H1 (cell line): ENCODE results near the gene NOS3. TPM values are rescaled to one million over a fixed set of nuclear protein-coding genes. Genes with fewer than 3 reads are reported as not detected.

Experiments used
- CTCF ChIA-PET: fragments of 300-600 bp; sonication (Branson Sonifier 250); formaldehyde crosslinking; loops from one replicate; lab custom pipeline; 2021; ENCODE audit not compliant: partially characterized antibody; lab: Charles Lee
- POLR2A ChIA-PET: fragments of 300-600 bp; sonication (Branson Sonifier 250); formaldehyde crosslinking; loops from one replicate; lab custom pipeline; 2021; ENCODE audit warnings: inconsistent platforms; ENCODE audit not compliant: partially characterized antibody; lab: Charles Lee
- DNase-seq, 2 experiments: peaks; one replicate each; pipeline versions ENCODE4 v3.0.0 to v3.0.0-alpha.2; 2010 to 2022; ENCODE audit warnings: low spot score in 2 of 2, low read depth in 1 of 2, mixed read lengths in 1 of 2
- FAIRE-seq: peaks from 2 replicates; lab custom pipeline; 2011; peaks lifted over from hg19 to GRCh38; lab: Jason Lieb, UNC
- H2AFZ ChIP-seq: 2 replicates; pipeline ENCODE4 v1.8.1; 2012; ENCODE audit warnings: low read length, inconsistent platforms
- H2AK5ac ChIP-seq: 2 replicates; pipeline ENCODE4 v1.6.1; 2013; ENCODE audit warnings: low read depth, low read length
- H2BK120ac ChIP-seq: replicated peaks from 2 replicates; pipeline ENCODE3; 2013; ENCODE audit warnings: low read depth, low read length, inconsistent platforms
- H2BK12ac ChIP-seq: 2 replicates; pipeline ENCODE4 v1.6.1; 2013; ENCODE audit warnings: low read depth, low read length
- H2BK15ac ChIP-seq: 2 replicates; pipeline ENCODE4 v1.6.1; 2013; ENCODE audit warnings: low read length
- H2BK20ac ChIP-seq: 2 replicates; pipeline ENCODE4 v1.6.1; 2013; ENCODE audit warnings: low read length
- H2BK5ac ChIP-seq: 2 replicates; pipeline ENCODE4 v1.6.1; 2013; ENCODE audit warnings: low read depth, low read length
- H3K14ac ChIP-seq: 2 replicates; pipeline ENCODE4 v1.6.1; 2013; ENCODE audit warnings: inconsistent platforms; ENCODE audit not compliant: insufficient read length
- H3K18ac ChIP-seq: 2 replicates; pipeline ENCODE4 v1.6.1; 2013; ENCODE audit warnings: low read length; ENCODE audit errors: extremely low read depth
- H3K23ac ChIP-seq: 2 replicates; pipeline ENCODE4 v1.6.1; 2013; ENCODE audit warnings: inconsistent platforms; ENCODE audit not compliant: insufficient read length
- H3K23me2 ChIP-seq: 2 replicates; pipeline ENCODE4 v1.6.1; 2013; ENCODE audit warnings: low read depth, low read length
- H3K27ac ChIP-seq: 2 replicates; pipeline ENCODE4 v1.6.1; 2011; ENCODE audit warnings: low read depth, low read length, inconsistent platforms
- H3K27me3 ChIP-seq, 4 experiments: replicated peaks in 1 of 4; 1 replicate in 1 of 4; 2 replicates in 3 of 4; pipeline versions ENCODE4 v1.6.1 to v1.8.1; 2011 to 2013; ENCODE audit warnings: low read length in 3 of 4, mild to moderate bottlenecking in 3 of 4, inconsistent platforms in 2 of 4, mixed read lengths in 2 of 4, moderate library complexity in 1 of 4; ENCODE audit not compliant: control insufficient read depth in 3 of 4, insufficient read depth in 3 of 4; ENCODE audit errors: extremely low read depth in 1 of 4
- H3K36me3 ChIP-seq, 4 experiments: 2 replicates each; pipeline versions ENCODE4 v1.6.1 to v1.8.1; 2011 to 2013; ENCODE audit warnings: mild to moderate bottlenecking in 4 of 4, low read length in 3 of 4, moderate library complexity in 2 of 4, control low read depth in 1 of 4, inconsistent platforms in 1 of 4; ENCODE audit not compliant: insufficient read depth in 4 of 4, control insufficient read depth in 2 of 4
- H3K4ac ChIP-seq: replicated peaks from 2 replicates; pipeline ENCODE3; 2013; ENCODE audit warnings: low read length, low read depth, mixed read lengths, inconsistent platforms; ENCODE audit not compliant: insufficient read length
- H3K4me1 ChIP-seq, 4 experiments: replicated peaks in 1 of 4; 1 replicate in 1 of 4; 2 replicates in 3 of 4; pipeline versions ENCODE4 v1.6.1 to v1.8.1; 2011 to 2013; ENCODE audit warnings: low read length in 3 of 4, inconsistent platforms in 2 of 4, mixed read lengths in 1 of 4; ENCODE audit not compliant: insufficient read depth in 4 of 4, control insufficient read depth in 3 of 4
- H3K4me2 ChIP-seq, 2 experiments: 2 replicates each; pipeline versions ENCODE4 v1.6.1 to v1.8.1; 2011 to 2013; ENCODE audit warnings: low read depth in 2 of 2, low read length in 2 of 2, control low read depth in 1 of 2, inconsistent platforms in 1 of 2, mild to moderate bottlenecking in 1 of 2; ENCODE audit not compliant: insufficient read depth in 1 of 2
- H3K4me3 ChIP-seq, 4 experiments: fragments of 200-600, 300-600 bp in 1 of 4; sonication (generic), shearing (Covaris generic), sonication (Bioruptor Twin) in 1 of 4; 2 replicates each; pipeline versions ENCODE4 v1.5.1 to v1.8.1; 2011 to 2016; ENCODE audit warnings: low read length in 4 of 4, low read depth in 3 of 4, control low read depth in 2 of 4, inconsistent platforms in 2 of 4, mild to moderate bottlenecking in 2 of 4, mixed read lengths in 1 of 4, moderate library complexity in 1 of 4; ENCODE audit not compliant: insufficient read depth in 2 of 4; ENCODE audit errors: extremely low read depth in 1 of 4
- H3K56ac ChIP-seq: replicated peaks from 2 replicates; pipeline ENCODE3; 2013; ENCODE audit warnings: low read depth, mild to moderate bottlenecking, mixed read lengths, low read length, inconsistent platforms; ENCODE audit not compliant: insufficient read length
- H3K79me1 ChIP-seq: 2 replicates; pipeline ENCODE4 v1.6.1; 2013; ENCODE audit warnings: low read depth, low read length, control low read depth
- H3K79me2 ChIP-seq, 2 experiments: 2 replicates each; pipeline versions ENCODE4 v1.6.1 to v1.8.1; 2012 to 2013; ENCODE audit warnings: low read length in 2 of 2, mild to moderate bottlenecking in 2 of 2, inconsistent platforms in 1 of 2; ENCODE audit not compliant: insufficient read depth in 2 of 2, control insufficient read depth in 1 of 2
- H3K9ac ChIP-seq, 4 experiments: replicated peaks in 1 of 4; 1 replicate in 1 of 4; 2 replicates in 3 of 4; pipeline versions ENCODE4 v1.6.1 to v1.8.1; 2011 to 2013; ENCODE audit warnings: low read depth in 3 of 4, low read length in 3 of 4, control low read depth in 2 of 4, mild to moderate bottlenecking in 2 of 4, moderate library complexity in 2 of 4, inconsistent platforms in 1 of 4; ENCODE audit errors: extremely low read depth in 1 of 4
- H3K9me3 ChIP-seq, 2 experiments: 2 replicates each; pipeline versions ENCODE4 v1.6.1 to v1.8.1; 2012 to 2013; ENCODE audit warnings: mild to moderate bottlenecking in 2 of 2, moderate library complexity in 2 of 2, control low read depth in 1 of 2, inconsistent platforms in 1 of 2, low read depth in 1 of 2, low read length in 1 of 2, mixed read lengths in 1 of 2; ENCODE audit not compliant: insufficient read depth in 2 of 2
- H4K20me1 ChIP-seq, 2 experiments: replicated peaks in 1 of 2; 2 replicates each; pipeline versions ENCODE3 to v1.8.1; 2011 to 2013; ENCODE audit warnings: inconsistent platforms in 2 of 2, low read length in 2 of 2, mild to moderate bottlenecking in 1 of 2; ENCODE audit not compliant: insufficient read depth in 2 of 2, control insufficient read depth in 1 of 2
- H4K5ac ChIP-seq: 2 replicates; pipeline ENCODE4 v1.6.1; 2013; ENCODE audit warnings: low read length, low read depth, mixed read lengths, inconsistent platforms; ENCODE audit not compliant: insufficient read length
- H4K8ac ChIP-seq: 2 replicates; pipeline ENCODE4 v1.8.0; 2013; ENCODE audit warnings: mild to moderate bottlenecking, moderate library complexity, low read length, inconsistent platforms; ENCODE audit not compliant: insufficient read depth; ENCODE audit errors: extremely low read depth
- H4K91ac ChIP-seq: replicated peaks from 2 replicates; pipeline ENCODE3; 2013; ENCODE audit warnings: low read length, mixed read lengths, inconsistent platforms; ENCODE audit not compliant: insufficient read length
- CTBP2 ChIP-seq: IDR thresholded peaks from 2 replicates; pipeline ENCODE4 v1.7.0; 2011; ENCODE audit warnings: borderline replicate concordance, mild to moderate bottlenecking, moderate library complexity, mixed read lengths, low read length; ENCODE audit not compliant: insufficient read depth, insufficient read length
- EZH2 ChIP-seq: fragments of 200-600 bp; sonication (generic); IDR thresholded peaks from 2 replicates; pipeline ENCODE4 v1.7.1; 2012; ENCODE audit warnings: low read depth, mild to moderate bottlenecking, moderate library complexity, low read length, inconsistent platforms; ENCODE audit not compliant: severe bottlenecking
- GABPA ChIP-seq: IDR thresholded peaks from 2 replicates; pipeline ENCODE4 v1.6.1; 2011; ENCODE audit warnings: mild to moderate bottlenecking, low read length, moderate library complexity, borderline replicate concordance; ENCODE audit not compliant: insufficient read depth
- RFX5 ChIP-seq: IDR thresholded peaks from 2 replicates; pipeline ENCODE4 v1.6.1; 2011; ENCODE audit warnings: low read depth, low read length, improper control_type of control experiment, borderline replicate concordance
- SAP30 ChIP-seq: fragments of 300-600 bp; sonication (generic); IDR thresholded peaks from 2 replicates; pipeline ENCODE4 v1.7.1; 2012; ENCODE audit warnings: low read length, moderate library complexity, mild to moderate bottlenecking, inconsistent platforms; ENCODE audit not compliant: insufficient read depth, insufficient replicate concordance
- SIN3A ChIP-seq, 2 experiments: IDR thresholded peaks in 1 of 2; conservative IDR thresholded peaks in 1 of 2; 2 replicates each; pipeline ENCODE4 v1.6.1; 2011 to 2012; ENCODE audit warnings: low read length in 2 of 2, improper control_type of control experiment in 1 of 2, low read depth in 1 of 2, mild to moderate bottlenecking in 1 of 2
- TEAD4 ChIP-seq: IDR thresholded peaks from 2 replicates; pipeline ENCODE4 v1.6.1; 2012; ENCODE audit warnings: low read depth, low read length, inconsistent platforms, mixed read lengths
- WGBS, 2 experiments: shearing (Covaris generic) in 1 of 2; methylation state at CpG; one replicate each; pipeline versions ENCODE4 v1.1.6 to v1.1.7; 2013 to 2015; ENCODE audit warnings: low lambda C conversion rate in 2 of 2, mixed read lengths in 2 of 2, inconsistent platforms in 1 of 2, low coverage in 1 of 2, missing lambda C conversion rate in 1 of 2; ENCODE audit not compliant: insufficient replicate concordance in 2 of 2, insufficient coverage in 1 of 2, insufficient read length in 1 of 2; ENCODE audit errors: extremely low coverage in 1 of 2, missing lambda C conversion rate in 1 of 2; 5-methylcytosine and 5-hydroxymethylcytosine counted together
- polyA plus RNA-seq, 7 experiments: library from polyadenylated mRNA; depleted of rRNA in 3 of 7; stranded (reverse) in 5 of 7; unstranded in 2 of 7; fragments of >200 nt in 5 of 7; fragments of 200-250 nt in 2 of 7; gene quantifications; 1 replicate in 5 of 7; 2 replicates in 1 of 7; 4 replicates in 1 of 7; pipeline versions ENCODE4 v1.2.1 to v1.2.3, GENCODE V29; 2011 to 2013; ENCODE audit warnings: missing spikeins in 2 of 7, mixed read lengths in 2 of 7
- total RNA-seq: library from RNA; stranded (reverse); fragmentation: NEBNext Ultra II Directional; extraction: Animal tissue kit (Norgen Biotek cat#: 25700); gene quantifications from 2 replicates; pipeline ENCODE4 v1.2.1, GENCODE V29; 2021

The NOS3 gene
- total and polyA plus RNA-seq, 2 of the 8 experiments (the other 6 are each of a cell fraction or from before 2014, with no cell fraction given) = 4.4 to 16.2 TPM

DNA sequence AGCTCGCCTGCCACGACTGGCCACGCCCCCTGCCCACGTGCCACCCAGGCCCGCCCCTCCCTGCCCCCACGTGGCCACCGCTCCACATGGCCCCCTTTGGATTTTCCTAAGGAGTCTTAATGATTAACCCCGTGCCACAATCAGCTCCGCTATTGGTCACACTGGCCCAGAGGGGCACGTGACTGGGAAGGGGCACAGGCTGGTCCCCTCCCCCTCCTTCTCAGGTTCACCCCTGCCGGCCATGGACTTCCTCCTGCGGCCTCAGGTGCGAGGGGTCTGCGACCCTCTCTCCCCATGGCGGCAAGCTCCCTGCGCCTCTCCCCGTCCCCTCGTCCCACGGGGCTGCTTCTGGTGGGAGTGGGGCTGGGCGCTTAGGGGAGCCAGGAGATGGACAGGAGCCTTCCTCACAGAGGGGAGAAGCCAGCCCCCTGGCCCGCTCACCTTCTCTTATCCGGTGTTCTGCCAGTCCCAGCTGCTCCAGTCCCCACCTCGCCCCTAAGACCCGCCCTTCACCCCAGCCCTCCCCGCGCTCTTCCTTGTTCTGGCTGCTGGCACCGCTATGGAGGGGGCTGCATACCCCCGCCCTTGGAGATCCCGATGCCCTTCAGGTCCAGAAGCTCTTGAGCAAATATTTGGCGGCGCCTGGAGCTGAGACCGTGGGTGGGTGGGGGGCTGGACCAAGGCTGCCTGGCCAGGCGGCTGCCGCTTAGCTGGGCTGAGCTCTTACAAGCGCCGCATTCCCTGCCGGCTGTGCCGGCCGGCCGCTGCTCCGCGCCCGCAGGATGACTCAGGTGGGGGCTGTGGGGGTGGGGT, 71.8 kb downstream of the NOS3 start:
- no peak overlapping the region for H2BK20ac ChIP-seq
- H3K79me2 ChIP-seq = peaks cover 0 to 8% of the 10 kb centered on the region in 2 experiments; a peak in 1 of 4 replicates
- peak overlapping the region; percentile 83; the same call in 1 of the 2 replicates for H4K8ac ChIP-seq
- no peak overlapping the region for H2BK15ac ChIP-seq
- H3K9me3 ChIP-seq = no peaks in the 10 kb centered on the region
- H2AK5ac ChIP-seq = no peak overlapping the region; the same call in 1 of the 2 replicates
- no peak overlapping the region for H2BK120ac ChIP-seq
- no peak overlapping the region for H3K4ac ChIP-seq
- peaks cover 3 to 28% (median 14%) of the 10 kb centered on the region in 4 experiments; a peak in 6 of 8 replicates for H3K36me3 ChIP-seq
- H3K4me2 ChIP-seq = peak overlapping the region; percentile 86 to 88
- H4K20me1 ChIP-seq = peaks cover 5 to 9% of the 10 kb centered on the region in 2 experiments
- no peak overlapping the region for H2AFZ ChIP-seq
- H2BK12ac ChIP-seq = peak overlapping the region; percentile 84; the same call in 1 of the 2 replicates
- H3K4me3 ChIP-seq = peak overlapping the region; percentile 36 to 91 (median 46)
- peaks cover 25% of the 10 kb centered on the region for H3K23me2 ChIP-seq
- peaks cover 6% of the 10 kb centered on the region; the same call in 1 of the 2 replicates for H3K79me1 ChIP-seq
- peak overlapping the region; percentile 95 for H3K18ac ChIP-seq
- H4K5ac ChIP-seq = peak overlapping the region; percentile 89
- FAIRE-seq (no peak), DNase-seq (peak; percentile 92 to 95)
- H3K56ac ChIP-seq = peak overlapping the region; percentile 65
- ChIA-PET POLR2A (interaction anchor here (0.7 to 7.9 kb wide), 15 partner anchors 8 to 190 kb away, joined by 3 to 77 read pairs (median 5); partner anchors contain the start of genes ABCB8, AGAP3 and FASTK), CTCF (interaction anchor here (0.9 to 9.7 kb wide), 21 partner anchors 10 to 181 kb away, joined by 3 to 88 read pairs (median 4); partner anchors contain the start of genes ABCB8 and AGAP3)
- peaks cover 12 to 37% (median 32%) of the 10 kb centered on the region in 4 experiments for H3K4me1 ChIP-seq
- peaks cover 0 to 2% (median 0%) of the 10 kb centered on the region in 4 experiments; a peak in 2 of 7 replicates for H3K27me3 ChIP-seq
- peak overlapping the region; percentile 93 for H4K91ac ChIP-seq
- peak overlapping the region; percentile 69; the same call in 1 of the 2 replicates for H3K27ac ChIP-seq
- H3K23ac ChIP-seq = no peak overlapping the region
- H3K14ac ChIP-seq = no peak overlapping the region
- H2BK5ac ChIP-seq = peak overlapping the region; percentile 87; the same call in 1 of the 2 replicates
- H3K9ac ChIP-seq = peak overlapping the region in 2 of 4 experiments; percentile 20 to 28; a peak in 2 of 7 replicates
- 1% methylated on average over 33 of the region's 43 CpGs; no CpG with 5 or more reads in 1 of the 2 experiments for WGBS, 2 experiments
- no peak for TF ChIP-seq TEAD4
- peak; percentile 68 for TF ChIP-seq SAP30
- TF ChIP-seq EZH2 = no peak
- TF ChIP-seq SIN3A (conservative IDR thresholded peaks at IDR 0.05 in 1 of 2, IDR thresholded peaks at IDR 0.05 in 1 of 2; ENCODE audit: low read depth in 1 of 2, low read length in 2 of 2) = peak in 1 of 2 experiments; percentile 47; a peak in 1 of 4 replicates
- TF ChIP-seq CTBP2 = peak; percentile 76
- TF ChIP-seq GABPA = no peak
- no peak for TF ChIP-seq RFX5
